Endometrial microvascular endothelial cells (primary cell): ENCODE results near the gene ABHD12B. TPM values are rescaled to one million over a fixed set of nuclear protein-coding genes. Genes with fewer than 3 reads are reported as not detected.

Experiments used
- in situ Hi-C: cut with HindIII; loops from 2 replicates; pipeline ENCODE4 v1.10.0; 2017; ENCODE audit warnings: low sequenced_read_pairs, low pct_unique_long_range_greater_than_20kb; ENCODE audit errors: inconsistent ontology term
- total RNA-seq: library from RNA; depleted of rRNA; stranded (reverse); fragments of >200 nt; gene quantifications from one replicate; pipeline ENCODE4 v1.2.3, GENCODE V29; 2015; ENCODE audit errors: inconsistent ontology term

Gene ABHD12B
- total RNA-seq, 1 donor from 2014 or later, result not detected

DNA sequence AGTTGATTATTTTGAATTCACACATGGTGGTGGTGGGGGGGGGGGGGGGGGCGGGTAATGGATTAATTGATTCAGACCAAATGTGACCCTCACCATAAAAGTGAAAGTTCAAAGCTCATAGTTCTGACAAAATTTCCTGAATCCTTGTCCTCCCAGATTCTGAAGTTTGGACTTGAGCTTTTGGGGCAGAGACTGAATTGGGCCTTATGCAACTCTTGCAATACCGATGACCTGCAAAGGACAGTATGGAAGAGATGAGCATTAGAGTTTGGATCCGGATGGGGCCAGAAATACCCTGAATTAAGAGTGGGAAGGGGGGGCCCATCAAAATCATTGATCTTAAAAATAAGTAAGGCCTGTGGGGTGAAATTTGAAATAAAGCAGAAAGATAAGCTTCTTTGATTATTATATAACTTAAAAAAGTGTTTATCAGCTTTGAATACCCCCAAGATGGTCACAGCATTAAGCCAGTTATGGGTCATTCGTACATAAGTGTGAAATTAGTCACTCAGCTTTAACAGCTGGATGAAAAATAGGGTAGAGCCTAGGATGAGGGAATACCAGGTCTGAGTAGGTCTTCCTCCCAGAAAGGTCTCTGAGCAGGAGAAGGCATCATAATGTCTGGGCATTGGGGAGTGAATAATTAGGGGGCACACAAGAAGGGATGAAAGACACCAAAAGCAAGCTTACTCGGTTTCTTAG lies 74.5 kb downstream of the ABHD12B start:
- in situ Hi-C loops, result loop anchor here (25.0 kb wide), 1 partner anchor 1066 kb away; no protein-coding TSS in a partner anchor

GRCh38 chr14:50947446-50947845 lies 75.6 kb downstream of the ABHD12B start:
- in situ Hi-C loops, result loop anchor here (25.0 kb wide), 1 partner anchor 1065 kb away; no protein-coding TSS in a partner anchor

DNA sequence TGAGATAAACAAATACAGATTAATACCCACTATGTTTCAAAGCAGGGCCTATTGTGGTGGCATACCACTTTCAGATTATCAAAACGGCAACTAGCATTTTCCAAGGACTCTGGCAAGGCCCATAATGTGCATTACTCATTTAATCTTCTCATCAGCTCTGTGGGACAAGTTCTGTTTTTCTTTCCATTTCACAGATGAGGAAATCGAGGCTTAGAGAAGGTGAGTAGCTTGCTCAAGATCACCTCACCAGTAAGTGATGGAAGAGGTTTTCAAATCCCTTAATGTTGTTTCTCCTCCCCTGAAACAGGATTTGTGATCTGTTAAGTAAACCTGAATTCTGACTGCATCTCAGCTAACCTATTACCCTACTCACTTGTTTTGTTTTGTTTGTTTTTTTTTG lies 76.4 kb downstream of the ABHD12B start:
- in situ Hi-C loops, result loop anchor here (25.0 kb wide), 1 partner anchor 1064 kb away; no protein-coding TSS in a partner anchor

- in situ Hi-C loops, result no loop called here
Observed at GRCh38 chr14:50951032-50951431, 79.2 kb downstream of the ABHD12B start.

GRCh38 chr14:50953502-50953901 lies 81.6 kb downstream of the ABHD12B start:
- in situ Hi-C loops, result no loop called here

Other genes with a start within 250 kb of the ABHD12B start
- gene SAV1, start 203.7 kb upstream of the ABHD12B start, total RNA-seq, result 24.4 TPM
- gene NIN, start 40.9 kb upstream of the ABHD12B start, total RNA-seq, result 26.0 TPM
- gene PYGL, start 72.4 kb downstream of the ABHD12B start, total RNA-seq, result 106 TPM
- gene TRIM9, start 223.1 kb downstream of the ABHD12B start, total RNA-seq, result not detected